IPS-NIHi7 (cell line): ENCODE results near the gene ARID3C.
"Not testable (repeated sequence)": the region's sequence is repeated elsewhere in the genome, so short reads cannot be mapped to it uniquely, and the experiment has no call there.

Source experiments
- DNase-seq: peaks from one replicate; pipeline ENCODE4 v3.0.0; 2012; ENCODE audit warnings: mixed read lengths; ENCODE audit errors: extremely low spot score

Gene ARID3C

DNA sequence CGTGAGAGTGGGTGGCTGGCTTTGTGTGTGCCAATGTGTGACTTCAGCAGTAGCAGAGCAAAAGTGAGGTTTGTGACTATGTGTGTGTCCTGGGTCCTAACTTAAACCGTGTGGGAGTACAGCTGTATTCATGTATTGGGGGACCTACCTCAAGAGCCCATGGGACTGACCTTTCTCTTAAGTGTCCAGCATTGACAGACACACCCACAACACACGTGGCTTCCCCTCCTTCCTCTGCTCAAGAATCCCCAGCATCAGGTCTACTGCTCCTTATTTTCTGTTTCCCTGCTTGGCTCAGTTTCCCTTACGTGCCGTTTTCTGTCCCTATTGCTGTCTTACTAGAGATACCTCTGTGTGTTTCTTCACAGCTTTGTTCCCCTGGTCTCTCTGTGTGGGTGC, 23.7 kb upstream of the ARID3C start:
- DNase-seq = no peak

- DNase-seq = peak; percentile 95
These were observed 23.2 kb upstream of the ARID3C start, which contains the start of gene IL11RA for GRCh38 chr9:34651876-34652601. TSS of gene IL11RA (plus strand) at chr9:34652185. CDS start at chr9:34655218, 3,033 bp downstream.

DNA sequence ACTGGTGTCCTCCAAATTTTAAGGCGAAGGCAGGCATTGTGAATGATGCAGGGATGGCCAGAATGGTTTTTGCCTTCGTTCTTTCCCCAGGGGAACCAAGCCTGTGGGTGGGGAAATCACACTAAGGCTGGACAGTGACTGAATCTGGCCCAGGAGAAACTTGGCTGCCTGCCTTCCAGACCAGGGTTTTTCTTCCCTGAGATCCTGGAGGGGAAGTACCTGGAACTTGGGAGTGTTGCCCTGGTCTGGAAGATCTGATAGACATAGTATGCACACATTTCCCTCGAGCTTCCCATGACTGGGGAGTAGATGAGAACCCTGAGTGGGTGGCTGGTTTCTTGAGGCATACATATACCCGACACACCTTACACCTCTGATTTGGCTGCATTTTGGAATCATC, 22.5 kb upstream of the ARID3C start:
- no peak for DNase-seq

- no peak for DNase-seq
These were observed 21.9 kb upstream of the ARID3C start for GRCh38 chr9:34650816-34651215.

- no peak for DNase-seq
These were observed 19.8 kb upstream of the ARID3C start for GRCh38 chr9:34648673-34649072.

DNA sequence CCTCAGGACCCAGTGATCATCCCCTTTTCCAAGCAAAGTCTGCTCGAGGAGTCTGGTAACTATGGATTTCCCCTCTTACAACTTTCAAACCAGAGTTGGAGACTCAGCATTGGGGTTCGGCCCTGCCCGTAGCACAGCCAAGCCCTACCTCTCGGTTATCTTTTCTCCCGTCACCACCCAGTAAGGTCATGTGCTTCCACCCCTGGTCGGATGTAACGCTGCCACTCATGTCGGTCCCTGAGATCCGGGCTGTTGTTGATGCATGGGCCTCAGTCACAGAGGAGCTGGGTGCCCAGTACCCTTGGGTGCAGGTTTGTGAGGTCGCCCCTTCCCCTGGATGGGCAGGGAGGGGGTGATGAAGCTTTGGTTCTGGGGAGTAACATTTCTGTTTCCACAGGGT, 18.8 kb upstream of the ARID3C start:
- no peak for DNase-seq

DNA sequence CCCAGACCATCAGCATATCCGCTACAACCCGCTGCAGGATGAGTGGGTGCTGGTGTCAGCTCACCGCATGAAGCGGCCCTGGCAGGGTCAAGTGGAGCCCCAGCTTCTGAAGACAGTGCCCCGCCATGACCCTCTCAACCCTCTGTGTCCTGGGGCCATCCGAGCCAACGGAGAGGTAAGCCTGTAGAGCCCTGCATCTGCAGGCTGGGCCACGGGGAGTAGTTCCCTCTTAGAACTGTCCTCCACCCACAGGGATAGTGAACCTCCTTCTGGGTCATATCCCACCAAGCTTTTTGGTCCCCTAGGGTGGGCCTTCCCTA, 18.2 kb upstream of the ARID3C start:
- no peak for DNase-seq

DNA sequence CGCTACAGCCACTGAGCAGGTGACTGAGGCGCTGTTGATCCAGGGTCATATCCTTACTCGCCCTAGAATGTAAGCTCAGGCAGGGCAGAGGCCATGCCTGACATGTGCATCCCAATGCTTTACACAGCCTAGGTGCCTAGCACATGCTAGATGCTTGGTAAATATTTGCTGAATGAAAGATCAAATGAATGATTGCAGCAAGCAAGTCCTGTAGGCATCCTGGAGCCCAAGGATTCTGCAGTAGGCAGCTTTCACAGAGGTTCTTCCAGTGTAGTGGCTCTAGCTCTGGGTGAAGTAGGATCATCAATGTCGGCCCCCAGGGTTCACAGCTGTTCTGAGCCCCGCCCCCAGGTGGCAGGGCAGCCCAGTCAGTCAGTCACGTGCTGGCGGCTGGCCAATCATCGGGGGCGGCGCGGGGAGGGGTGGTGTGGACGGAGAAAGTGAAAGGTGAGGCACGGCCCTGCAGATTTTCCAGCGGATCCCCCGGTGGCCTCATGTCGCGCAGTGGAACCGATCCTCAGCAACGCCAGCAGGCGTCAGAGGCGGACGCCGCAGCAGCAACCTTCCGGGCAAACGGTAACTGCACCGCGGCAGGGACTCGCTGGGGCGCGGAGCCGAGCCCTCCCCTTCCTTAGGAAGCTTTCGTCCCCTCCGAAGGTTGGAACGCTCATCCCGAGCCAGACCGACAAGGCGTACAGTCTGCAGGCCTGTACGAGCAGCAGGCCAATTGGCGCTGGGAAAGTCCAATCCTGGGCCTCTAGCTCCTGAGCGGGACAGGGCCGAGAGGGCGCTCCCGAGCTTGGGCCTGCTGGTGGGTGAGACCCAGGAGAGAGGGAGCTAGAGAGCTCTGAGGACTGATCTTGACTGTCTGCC, 17.6 kb upstream of the ARID3C start, which contains the start of gene GALT:
GALT (plus strand) TSS at position 465 of the 873 bp plus-strand sequence; CDS start at position 495, 30 bp downstream.
- peak; percentile 95 for DNase-seq

GRCh38 chr9:34644766-34645314, 16.0 kb upstream of the ARID3C start:
- no peak for DNase-seq

GRCh38 chr9:34642679-34643078, 13.8 kb upstream of the ARID3C start:
- DNase-seq = no peak

GRCh38 chr9:34639322-34639721, 10.5 kb upstream of the ARID3C start:
- not testable (repeated sequence) for DNase-seq

DNA sequence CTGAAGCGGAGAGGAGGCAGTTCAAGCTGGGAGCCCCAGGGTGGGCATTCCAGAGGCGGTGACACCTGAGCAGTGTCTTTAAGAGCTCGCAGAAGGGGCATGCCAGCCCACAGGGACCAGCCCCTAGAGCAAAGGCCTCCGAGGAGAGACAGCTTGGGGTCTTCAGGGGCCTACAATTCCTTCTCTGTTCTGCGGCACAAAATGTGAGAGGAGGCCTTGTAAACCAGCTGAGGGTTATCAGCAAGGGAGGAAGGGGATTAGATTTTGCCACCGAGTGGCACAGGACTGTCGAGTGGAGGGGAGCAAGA, 9.2 kb upstream of the ARID3C start:
- DNase-seq = no peak

GRCh38 chr9:34637356-34638137, 8.7 kb upstream of the ARID3C start, which contains the start of gene SIGMAR1:
TSS of gene SIGMAR1 (minus strand) at chr9:34637787. CDS start at chr9:34637697, 90 bp downstream.
- peak; percentile 92 for DNase-seq

GRCh38 chr9:34636791-34637355, 8.0 kb upstream of the ARID3C start:
- no peak for DNase-seq

GRCh38 chr9:34635556-34635955, 6.7 kb upstream of the ARID3C start:
- no peak for DNase-seq

DNA sequence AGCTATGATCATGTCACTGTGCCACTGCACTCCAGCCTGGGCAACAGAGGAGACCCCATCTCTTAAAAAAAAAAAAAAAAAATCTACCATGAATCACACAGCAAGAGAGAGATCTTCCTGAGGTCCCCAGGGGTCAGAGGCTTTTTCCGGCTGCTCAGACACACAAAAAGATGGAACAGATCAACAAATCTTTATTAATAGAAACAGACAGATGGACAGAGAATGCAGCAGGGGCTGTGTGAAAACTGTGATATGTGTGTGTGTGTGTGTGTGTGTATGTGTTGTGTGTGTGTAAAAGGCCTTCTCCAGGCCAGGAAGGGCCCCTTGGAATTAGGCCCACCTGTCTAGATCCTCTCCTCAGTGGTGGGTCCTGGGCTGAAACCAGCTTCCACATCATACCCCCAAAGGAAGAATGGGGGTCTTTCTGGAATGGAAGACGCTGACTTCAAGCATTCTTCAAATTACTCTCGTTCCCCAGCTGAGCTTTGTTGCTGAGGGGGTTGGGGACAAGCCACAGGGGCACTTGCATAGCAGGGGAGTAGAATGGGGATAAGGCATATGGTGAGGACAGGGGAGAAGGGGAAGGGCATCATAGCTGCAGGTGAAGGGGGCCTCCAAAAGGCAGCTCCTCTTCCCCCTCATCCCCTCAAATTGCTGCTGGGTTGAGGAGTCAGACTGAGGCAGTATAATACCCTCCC, 5.8 kb upstream of the ARID3C start:
- DNase-seq = no peak

DNA sequence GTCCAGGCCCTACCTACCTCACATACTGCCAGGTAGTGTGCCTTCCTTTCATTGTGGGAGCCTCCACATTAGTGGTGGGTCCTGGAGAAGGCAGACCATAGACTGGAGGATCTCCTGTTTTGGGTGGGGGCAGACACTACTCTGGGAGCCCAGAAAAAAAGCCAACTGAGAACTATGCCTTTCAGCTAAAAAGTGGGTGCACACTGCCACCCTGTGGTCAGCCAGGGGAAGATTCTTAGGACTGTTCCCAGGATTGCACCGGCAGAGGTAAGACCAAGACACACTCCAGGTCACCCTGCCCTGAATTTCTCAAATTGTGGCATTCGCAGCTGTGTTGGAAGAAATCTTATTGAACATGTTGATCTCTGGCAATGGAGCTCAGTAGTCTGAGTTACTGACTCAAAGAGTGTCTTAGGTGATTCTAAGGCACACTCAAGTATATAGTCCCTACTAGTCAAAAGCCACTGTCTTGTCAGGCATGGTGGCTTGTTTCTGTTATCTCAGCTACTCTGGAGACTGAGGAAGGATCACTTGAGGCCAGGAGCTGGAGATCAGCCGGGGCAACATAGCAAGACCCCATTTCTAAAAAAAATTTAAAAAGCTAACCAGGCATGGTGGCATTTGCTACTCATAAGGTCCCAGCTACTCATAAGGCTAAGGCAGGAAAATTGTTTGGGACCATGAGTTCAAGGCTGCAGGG, 5.1 kb upstream of the ARID3C start:
- DNase-seq = peak; percentile 79

GRCh38 chr9:34633166-34633565, 4.3 kb upstream of the ARID3C start:
- no peak for DNase-seq

DNA sequence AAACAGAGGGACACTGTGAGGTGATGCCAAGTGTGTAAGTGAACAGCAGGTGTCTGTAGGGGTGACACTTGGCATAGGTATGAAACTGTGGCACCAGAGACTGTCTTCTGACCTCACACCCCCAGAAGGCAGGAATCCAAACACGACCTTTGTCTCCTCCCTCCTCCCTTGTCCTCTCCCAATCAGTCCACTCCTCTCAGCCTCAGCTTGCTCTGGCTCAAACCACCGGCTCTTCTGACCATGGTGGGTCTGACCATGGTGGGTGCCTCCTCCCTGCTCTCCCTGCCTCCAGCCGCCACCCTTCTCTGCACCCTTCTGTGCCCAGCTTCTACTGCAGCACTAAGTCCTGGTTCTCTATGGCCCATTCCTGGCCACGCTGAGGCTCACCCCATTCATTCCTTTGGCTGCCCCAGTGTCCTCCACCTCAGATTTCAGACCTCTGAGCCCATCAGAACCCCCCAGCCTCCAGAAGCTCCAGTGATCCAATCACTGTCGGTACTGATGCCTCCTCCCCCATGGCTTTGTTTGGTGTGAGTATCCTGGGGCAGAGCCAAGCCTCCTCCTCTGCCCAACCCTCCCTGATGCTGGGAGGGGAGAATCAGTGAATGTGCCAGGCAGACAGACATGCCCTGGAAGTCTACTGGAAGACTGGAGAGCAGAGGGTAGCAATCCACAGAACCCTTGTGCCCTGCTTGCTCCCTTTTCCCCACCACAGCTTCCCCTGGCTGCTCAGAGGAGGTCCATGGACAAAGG, 1.7 kb upstream of the ARID3C start:
- DNase-seq = no peak

- DNase-seq = no peak
These were observed 584 bp upstream of the ARID3C start for GRCh38 chr9:34629491-34629808.
